GM12878 (cell line): ENCODE results near the gene LDB2.

Experiments
- MAX ChIP-seq: IDR thresholded peaks from 2 replicates; pipeline ENCODE4 v1.6.1; 2012; ENCODE audit warnings: low read depth, low read length, improper control_type of control experiment
- RAD21 ChIP-seq: IDR thresholded peaks from 2 replicates; pipeline ENCODE4 v1.6.1; 2011; ENCODE audit warnings: mild to moderate bottlenecking, low read depth, low read length, moderate library complexity; ENCODE audit not compliant: insufficient read depth
- SIN3A ChIP-seq: IDR thresholded peaks from 2 replicates; pipeline ENCODE4 v1.6.1; 2012; ENCODE audit warnings: low read depth, low read length, improper control_type of control experiment
- STAT3 ChIP-seq: IDR thresholded peaks from 2 replicates; pipeline ENCODE4 v1.6.1; 2011; ENCODE audit warnings: low read depth, low read length, improper control_type of control experiment
- TCF7 ChIP-seq: IDR thresholded peaks from 2 replicates; pipeline ENCODE4 v1.6.1; 2014; ENCODE audit warnings: antibody characterized with exemption, borderline replicate concordance
- TF ChIP-seq, protein P1 (sequence below), 3 experiments: IDR thresholded peaks in 2 of 3; conservative IDR thresholded peaks in 1 of 3; 2 replicates each; pipeline ENCODE4 v1.5.1; 2011; ENCODE audit warnings: low read depth in 3 of 3, low read length in 3 of 3, mild to moderate bottlenecking in 3 of 3, control low read depth in 2 of 3, moderate library complexity in 2 of 3, inconsistent platforms in 1 of 3, mixed read lengths in 1 of 3; ENCODE audit not compliant: control insufficient read depth in 2 of 3, insufficient read depth in 1 of 3; ENCODE audit errors: extremely low read depth in 1 of 3

DNA sequence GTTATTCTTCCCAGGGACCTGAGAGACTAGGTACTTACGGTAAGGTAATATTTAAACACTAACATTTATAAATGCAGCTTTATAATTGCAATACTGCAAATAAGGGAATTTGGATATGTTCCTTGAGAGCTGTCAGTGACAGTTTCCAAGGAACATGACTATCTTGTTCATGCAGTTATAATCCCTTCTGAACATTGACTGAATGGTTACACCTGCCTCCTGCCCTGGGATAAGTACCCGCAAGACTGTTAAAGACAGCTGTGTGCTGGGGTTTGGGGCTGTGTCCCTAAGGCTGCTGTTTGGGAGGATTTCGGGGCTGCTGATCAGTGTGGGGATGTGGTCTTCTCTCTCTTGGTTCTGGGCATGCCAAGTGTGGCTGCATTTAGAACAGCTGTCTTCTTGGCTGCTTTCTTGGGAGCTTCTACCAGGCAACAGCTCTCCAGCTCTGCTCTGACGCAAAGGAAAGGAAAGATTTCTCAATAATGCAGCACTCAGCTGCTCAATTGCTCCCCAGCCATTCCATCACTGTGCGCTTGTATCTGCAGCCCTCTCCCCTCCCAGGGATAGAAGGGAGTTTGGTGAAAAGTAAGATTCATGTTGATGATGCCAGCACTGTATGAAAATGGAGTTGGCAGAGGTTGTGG lies 373.4 kb downstream of the LDB2 start:
- TF ChIP-seq SIN3A = no peak
- no peak for TF ChIP-seq MAX
- no peak for TF ChIP-seq STAT3
- TF ChIP-seq, protein P1, sequence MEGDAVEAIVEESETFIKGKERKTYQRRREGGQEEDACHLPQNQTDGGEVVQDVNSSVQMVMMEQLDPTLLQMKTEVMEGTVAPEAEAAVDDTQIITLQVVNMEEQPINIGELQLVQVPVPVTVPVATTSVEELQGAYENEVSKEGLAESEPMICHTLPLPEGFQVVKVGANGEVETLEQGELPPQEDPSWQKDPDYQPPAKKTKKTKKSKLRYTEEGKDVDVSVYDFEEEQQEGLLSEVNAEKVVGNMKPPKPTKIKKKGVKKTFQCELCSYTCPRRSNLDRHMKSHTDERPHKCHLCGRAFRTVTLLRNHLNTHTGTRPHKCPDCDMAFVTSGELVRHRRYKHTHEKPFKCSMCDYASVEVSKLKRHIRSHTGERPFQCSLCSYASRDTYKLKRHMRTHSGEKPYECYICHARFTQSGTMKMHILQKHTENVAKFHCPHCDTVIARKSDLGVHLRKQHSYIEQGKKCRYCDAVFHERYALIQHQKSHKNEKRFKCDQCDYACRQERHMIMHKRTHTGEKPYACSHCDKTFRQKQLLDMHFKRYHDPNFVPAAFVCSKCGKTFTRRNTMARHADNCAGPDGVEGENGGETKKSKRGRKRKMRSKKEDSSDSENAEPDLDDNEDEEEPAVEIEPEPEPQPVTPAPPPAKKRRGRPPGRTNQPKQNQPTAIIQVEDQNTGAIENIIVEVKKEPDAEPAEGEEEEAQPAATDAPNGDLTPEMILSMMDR (IDR thresholded peaks at IDR 0.05 in 2 of 3, conservative IDR thresholded peaks at IDR 0.05 in 1 of 3; ENCODE audit: control insufficient read depth in 2 of 3, extremely low read depth in 1 of 3, insufficient read depth in 1 of 3, low read depth in 3 of 3, low read length in 3 of 3) = no peak
- no peak for TF ChIP-seq TCF7
- no peak for TF ChIP-seq RAD21
